Fibroblast of the aortic adventitia (primary cell): ENCODE measurements around the gene TSSK2. TPM values are rescaled to one million over a fixed set of nuclear protein-coding genes. Genes with fewer than 3 reads are reported as not detected.

Experiments
- DNase-seq: peaks from one replicate; pipeline ENCODE4 v3.0.0-alpha.2; 2010; ENCODE audit warnings: low read depth
- H3K4me3 ChIP-seq: 2 replicates; pipeline ENCODE4 v1.5.1; 2011; ENCODE audit warnings: low read depth, mild to moderate bottlenecking, control low read depth, low read length, moderate library complexity
- total RNA-seq: library from RNA; depleted of rRNA; stranded (reverse); fragments of >200 nt; gene quantifications from 2 replicates; pipeline ENCODE4 v1.2.3, GENCODE V29; 2012; ENCODE audit warnings: low replicate concordance
- TF ChIP-seq, protein P1 (sequence below): IDR thresholded peaks from 2 replicates; pipeline ENCODE4 v1.5.1; 2011; ENCODE audit warnings: mild to moderate bottlenecking, low read length, control low read depth, inconsistent platforms; ENCODE audit not compliant: insufficient read depth

TSSK2 gene
- total RNA-seq, 1 donor: not detected

GRCh38 chr22:19119949-19120348 lies 11.2 kb upstream of the TSSK2 start:
- TF ChIP-seq, protein P1, sequence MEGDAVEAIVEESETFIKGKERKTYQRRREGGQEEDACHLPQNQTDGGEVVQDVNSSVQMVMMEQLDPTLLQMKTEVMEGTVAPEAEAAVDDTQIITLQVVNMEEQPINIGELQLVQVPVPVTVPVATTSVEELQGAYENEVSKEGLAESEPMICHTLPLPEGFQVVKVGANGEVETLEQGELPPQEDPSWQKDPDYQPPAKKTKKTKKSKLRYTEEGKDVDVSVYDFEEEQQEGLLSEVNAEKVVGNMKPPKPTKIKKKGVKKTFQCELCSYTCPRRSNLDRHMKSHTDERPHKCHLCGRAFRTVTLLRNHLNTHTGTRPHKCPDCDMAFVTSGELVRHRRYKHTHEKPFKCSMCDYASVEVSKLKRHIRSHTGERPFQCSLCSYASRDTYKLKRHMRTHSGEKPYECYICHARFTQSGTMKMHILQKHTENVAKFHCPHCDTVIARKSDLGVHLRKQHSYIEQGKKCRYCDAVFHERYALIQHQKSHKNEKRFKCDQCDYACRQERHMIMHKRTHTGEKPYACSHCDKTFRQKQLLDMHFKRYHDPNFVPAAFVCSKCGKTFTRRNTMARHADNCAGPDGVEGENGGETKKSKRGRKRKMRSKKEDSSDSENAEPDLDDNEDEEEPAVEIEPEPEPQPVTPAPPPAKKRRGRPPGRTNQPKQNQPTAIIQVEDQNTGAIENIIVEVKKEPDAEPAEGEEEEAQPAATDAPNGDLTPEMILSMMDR: no peak
- DNase-seq: no peak
- H3K4me3 ChIP-seq: no peak overlapping the region

- TF ChIP-seq, protein P1: no peak
- peak; percentile 32 for DNase-seq
- H3K4me3 ChIP-seq: peak overlapping the region; percentile 94
Measured at GRCh38 chr22:19120829-19121630, 10.1 kb upstream of the TSSK2 start.

DNA sequence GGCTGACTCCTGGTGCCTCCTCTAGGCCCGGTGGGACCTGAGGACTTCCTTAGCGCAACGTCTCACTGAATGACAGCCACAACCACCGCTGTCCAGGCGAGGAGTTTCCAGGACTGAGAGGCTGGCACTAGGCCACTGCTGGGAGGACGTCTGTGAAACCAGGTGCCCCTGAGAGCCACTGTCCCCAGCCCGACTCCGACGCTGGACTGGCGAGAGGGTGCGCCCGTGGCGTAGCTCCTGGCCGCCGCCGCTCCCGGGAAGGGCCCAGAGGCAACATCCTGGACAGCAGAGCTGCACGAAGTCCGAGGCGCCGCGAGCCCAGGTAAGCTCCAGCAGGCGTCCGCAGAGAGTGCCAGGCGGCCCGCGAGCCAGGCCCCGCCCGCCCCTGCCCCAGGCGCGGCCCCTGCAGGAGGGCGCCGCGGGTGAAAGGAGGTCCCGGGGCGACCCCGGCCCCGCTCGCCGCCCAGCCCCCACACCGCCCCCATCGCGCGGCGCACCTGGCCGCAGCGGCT lies 9.4 kb upstream of the TSSK2 start:
- DNase-seq: no peak
- TF ChIP-seq, protein P1: no peak
- H3K4me3 ChIP-seq: peak overlapping the region; percentile 94

DNA sequence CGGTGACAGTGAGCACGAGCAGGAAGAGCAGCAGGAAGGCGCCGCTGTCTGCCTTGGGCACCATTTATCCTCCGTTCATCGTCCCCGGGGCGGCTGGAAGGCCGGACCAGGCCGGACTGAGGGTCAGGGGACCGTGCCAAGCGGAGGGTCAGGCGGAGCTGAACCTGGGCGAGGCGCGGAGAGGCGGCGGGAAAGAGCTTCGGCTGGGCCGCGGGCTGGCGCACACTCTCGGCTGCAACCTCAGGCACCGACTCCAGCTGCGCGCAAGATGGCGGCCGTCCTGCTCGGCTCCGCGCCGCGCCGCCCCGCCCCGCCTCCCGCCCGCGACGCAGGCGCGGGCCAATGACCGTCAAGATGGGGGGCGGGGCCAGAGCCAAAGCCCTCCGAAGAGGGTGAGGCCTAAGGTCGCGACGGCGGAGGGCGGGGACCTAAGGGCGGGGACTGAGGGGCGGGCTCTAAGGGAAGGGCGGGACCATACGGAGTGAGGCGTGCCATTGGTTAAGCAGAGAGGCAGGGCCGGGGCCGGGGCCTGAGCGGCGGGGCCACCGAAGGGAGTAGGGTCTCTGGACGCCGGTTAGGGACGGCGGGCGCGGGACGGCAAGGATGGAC lies 8.9 kb upstream of the TSSK2 start, which contains the start of gene DGCR2:
Gene DGCR2, minus strand, starts transcription at position 270 of the 609 bp plus-strand sequence. Its CDS starts 206 bp downstream, at position 64.
- DNase-seq: peak; percentile 94
- peak within 1 kb of the TSS; percentile 94 for H3K4me3 ChIP-seq
- TF ChIP-seq, protein P1: no peak

GRCh38 chr22:19122752-19123492 lies 8.2 kb upstream of the TSSK2 start:
- peak overlapping the region; percentile 61 for H3K4me3 ChIP-seq
- TF ChIP-seq, protein P1: no peak
- DNase-seq: peak; percentile 9

DNA sequence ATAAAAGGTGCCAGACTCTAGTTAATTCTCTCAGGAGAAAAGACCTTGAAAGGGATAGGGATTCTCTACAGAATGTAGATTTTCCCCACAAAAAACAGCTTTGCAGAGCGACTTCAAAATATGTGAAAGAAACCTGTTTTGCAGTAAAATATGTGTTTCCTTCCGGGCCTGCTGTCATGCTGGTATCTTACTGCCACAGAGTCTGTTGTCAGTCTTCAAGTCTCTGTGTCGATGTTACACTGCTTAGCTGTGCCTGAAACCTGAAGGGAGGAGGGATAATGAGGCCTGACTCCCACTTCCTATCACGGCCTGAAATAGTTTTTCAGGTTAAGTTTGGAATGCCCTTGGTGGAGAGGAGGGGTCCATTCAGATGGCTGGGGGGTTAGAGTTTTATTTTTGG lies 7.2 kb upstream of the TSSK2 start:
- TF ChIP-seq, protein P1: no peak
- DNase-seq: no peak
- H3K4me3 ChIP-seq: no peak overlapping the region
